Sciatic nerve (tissue), 2 donors: ENCODE measurements around the gene NUP214. TPM values are rescaled to one million over a fixed set of nuclear protein-coding genes. Genes with fewer than 3 reads are reported as not detected.

Experiments used
- ATAC-seq: fragments of 200-7000 bp; cut with Tn5 transposase; one replicate; pipeline ENCODE4 v1.9.1; 2020; ENCODE audit warnings: mild to moderate bottlenecking, moderate library complexity
- DNase-seq: peaks from one replicate; pipeline ENCODE4 v3.0.0-alpha.2; 2020; ENCODE audit warnings: low spot score
- intact Hi-C: fragments of 100-400 bp; cut with DNase I; formaldehyde crosslinking; loops from one replicate; pipeline ENCODE4 v1.14.2; 2022
- total RNA-seq: library from RNA; stranded (reverse); fragmentation: NEBNext Ultra II Directional; extraction: Animal tissue kit (Norgen Biotek cat#: 25700); gene quantifications from one replicate; pipeline ENCODE4 v1.2.1, GENCODE V29; 2021
- donor health status: DM: no; HTN: no; CAD: no.
- donor health status: DM: no; HTN: no; CAD: no.

NUP214 gene
- 73.7 TPM for total RNA-seq

GRCh38 chr9:131125288-131126058, at the start of gene NUP214:
NUP214 (plus strand) TSS chr9:131125586; CDS start chr9:131125705, 119 bp downstream.
- DNase-seq (peak; percentile 100), ATAC-seq (peak; percentile 100)
- intact Hi-C loops: no loop called here

- no peak for ATAC-seq
- intact Hi-C loops: no loop called here
- no peak for DNase-seq
These were observed 48.8 kb upstream of the NUP214 start for GRCh38 chr9:131076347-131077195.

DNA sequence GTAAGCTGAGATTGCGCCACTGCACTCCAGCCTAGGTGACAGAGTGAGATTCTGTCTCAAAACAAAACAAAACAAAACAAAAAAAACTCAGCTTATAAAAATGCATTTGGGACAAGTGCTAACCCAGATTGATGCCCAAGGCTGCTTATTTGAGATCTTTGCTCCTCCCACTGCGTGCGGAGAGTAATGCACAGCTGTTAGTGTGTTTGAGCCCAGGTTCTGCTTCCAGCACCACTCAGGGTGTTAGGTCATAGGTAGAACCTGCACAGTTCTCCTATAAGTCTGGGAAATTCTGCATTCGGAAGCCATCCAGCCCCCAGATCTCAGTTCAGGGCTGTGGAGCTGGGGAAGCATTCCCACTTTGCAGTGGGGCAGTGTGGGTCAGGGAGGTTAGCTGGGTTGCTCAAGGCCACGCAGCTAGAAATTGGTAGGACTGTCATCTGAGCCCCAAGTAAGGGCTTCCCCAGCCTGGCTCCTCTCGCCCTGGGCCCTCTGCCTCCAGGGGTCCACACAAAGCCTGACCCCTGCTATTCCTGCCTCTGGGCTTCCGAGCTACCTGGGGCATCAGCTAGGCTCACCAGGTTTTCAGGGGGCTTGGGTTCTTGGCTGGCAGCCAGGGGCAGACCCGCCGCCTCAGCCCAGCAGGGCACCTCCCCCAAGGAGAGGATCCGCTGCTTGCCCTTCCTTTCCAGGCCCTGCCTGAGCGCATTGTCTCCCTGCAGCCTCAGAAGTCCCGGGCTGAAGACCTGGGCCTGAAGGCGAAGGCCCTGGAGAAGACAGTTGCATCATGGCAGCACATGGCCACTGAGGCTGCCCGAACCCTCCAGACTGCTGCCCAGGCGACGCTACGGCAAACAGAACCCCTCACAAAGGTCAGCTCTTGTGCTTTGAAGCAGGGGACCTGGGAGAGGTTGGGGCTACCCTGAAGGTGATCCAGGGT, 46.7 kb upstream of the NUP214 start:
- intact Hi-C loops: no loop called here
- DNase-seq (no peak), ATAC-seq (no peak)

- DNase-seq (no peak), ATAC-seq (no peak)
- intact Hi-C loops: no loop called here
These were observed 44.8 kb upstream of the NUP214 start for GRCh38 chr9:131080589-131080988.

GRCh38 chr9:131081868-131082267, 43.5 kb upstream of the NUP214 start:
- DNase-seq: no peak
- ATAC-seq: no peak
- intact Hi-C loops: no loop called here

GRCh38 chr9:131082774-131083512, 42.4 kb upstream of the NUP214 start:
- ATAC-seq: no peak
- intact Hi-C loops: no loop called here

GRCh38 chr9:131084661-131085369, 40.6 kb upstream of the NUP214 start:
- no peak for ATAC-seq
- intact Hi-C loops: no loop called here

More at GRCh38 chr9:131082774-131083512, 42.4 kb upstream of the NUP214 start:
- DNase-seq: no peak

DNA sequence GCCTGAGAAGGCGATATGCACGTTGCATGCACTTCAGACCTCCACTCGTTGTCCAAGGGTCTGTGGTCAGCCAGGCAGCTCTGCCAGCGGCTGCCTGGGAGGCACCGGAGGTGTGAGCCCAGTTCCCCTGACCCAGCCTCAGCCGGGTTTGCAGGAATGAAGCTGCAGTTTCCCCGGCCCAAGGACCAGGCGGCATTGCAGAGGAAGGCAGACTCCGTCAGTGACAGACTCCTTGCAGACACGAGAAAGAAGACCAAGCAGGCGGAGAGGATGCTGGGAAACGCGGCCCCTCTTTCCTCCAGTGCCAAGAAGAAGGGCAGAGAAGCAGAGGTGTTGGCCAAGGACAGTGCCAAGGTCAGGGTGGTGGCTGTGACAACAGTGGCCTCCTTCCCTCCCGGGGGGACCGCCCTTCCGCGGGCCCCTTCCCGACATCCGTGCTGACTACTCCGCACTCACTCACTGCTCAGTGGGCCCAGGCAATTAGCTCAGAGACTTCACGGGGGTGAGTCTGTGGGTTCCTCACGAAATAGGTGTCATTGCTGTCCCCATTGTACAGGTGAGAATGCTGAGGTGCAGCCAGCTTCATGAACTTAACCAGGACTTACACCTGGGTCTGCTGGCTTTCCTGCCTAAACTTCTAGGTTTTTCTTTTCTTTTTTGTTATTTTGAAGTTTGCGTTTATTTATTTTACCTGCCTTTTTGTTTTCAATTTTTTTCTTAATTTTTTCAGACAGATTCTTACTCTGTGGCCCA, 39.8 kb upstream of the NUP214 start:
- ATAC-seq (no peak), DNase-seq (no peak)
- intact Hi-C loops: no loop called here

More at GRCh38 chr9:131084661-131085369, 40.6 kb upstream of the NUP214 start:
- DNase-seq: no peak

DNA sequence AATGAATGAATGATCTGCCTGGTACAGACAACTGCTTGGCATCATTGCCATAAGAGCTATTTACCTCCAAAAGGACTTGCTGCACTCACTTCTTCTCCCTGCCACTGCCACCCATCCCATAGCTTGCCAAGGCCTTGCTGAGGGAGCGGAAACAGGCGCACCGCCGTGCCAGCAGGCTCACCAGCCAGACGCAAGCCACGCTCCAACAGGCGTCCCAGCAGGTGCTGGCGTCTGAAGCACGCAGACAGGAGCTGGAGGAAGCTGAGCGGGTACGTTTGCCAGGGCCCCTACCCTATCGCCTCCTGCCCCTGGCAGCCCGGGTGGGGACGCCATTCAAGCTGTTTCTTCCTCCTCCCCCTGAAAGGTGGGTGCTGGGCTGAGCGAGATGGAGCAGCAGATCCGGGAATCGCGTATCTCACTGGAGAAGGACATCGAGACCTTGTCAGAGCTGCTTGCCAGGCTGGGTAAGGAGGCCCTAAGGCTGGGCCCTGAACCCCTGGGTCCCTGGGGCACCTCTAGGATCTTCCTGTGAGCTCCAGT, 38.0 kb upstream of the NUP214 start:
- ATAC-seq (no peak), DNase-seq (no peak)
- intact Hi-C loops: no loop called here

- ATAC-seq (no peak), DNase-seq (no peak)
- intact Hi-C loops: no loop called here
These were observed 35.2 kb upstream of the NUP214 start for GRCh38 chr9:131090025-131090787.

DNA sequence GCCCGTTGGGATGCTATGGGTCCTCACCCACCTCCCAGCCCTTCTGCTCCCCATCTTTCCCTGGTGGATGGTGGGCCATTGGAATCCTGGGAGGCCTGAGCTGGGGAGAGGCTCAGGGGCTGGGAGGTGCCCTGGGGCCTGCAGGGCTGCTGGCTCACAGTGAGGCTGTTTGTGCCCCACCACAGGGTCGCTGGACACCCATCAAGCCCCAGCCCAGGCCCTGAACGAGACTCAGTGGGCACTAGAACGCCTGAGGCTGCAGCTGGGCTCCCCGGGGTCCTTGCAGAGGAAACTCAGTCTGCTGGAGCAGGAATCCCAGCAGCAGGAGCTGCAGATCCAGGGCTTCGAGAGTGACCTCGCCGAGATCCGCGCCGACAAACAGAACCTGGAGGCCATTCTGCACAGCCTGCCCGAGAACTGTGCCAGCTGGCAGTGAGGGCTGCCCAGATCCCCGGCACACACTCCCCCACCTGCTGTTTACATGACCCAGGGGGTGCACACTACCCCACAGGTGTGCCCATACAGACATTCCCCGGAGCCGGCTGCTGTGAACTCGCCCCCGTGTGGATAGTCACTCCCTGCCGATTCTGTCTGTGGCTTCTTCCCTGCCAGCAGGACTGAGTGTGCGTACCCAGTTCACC, 33.9 kb upstream of the NUP214 start:
- ATAC-seq (no peak), DNase-seq (no peak)
- intact Hi-C loops: no loop called here

DNA sequence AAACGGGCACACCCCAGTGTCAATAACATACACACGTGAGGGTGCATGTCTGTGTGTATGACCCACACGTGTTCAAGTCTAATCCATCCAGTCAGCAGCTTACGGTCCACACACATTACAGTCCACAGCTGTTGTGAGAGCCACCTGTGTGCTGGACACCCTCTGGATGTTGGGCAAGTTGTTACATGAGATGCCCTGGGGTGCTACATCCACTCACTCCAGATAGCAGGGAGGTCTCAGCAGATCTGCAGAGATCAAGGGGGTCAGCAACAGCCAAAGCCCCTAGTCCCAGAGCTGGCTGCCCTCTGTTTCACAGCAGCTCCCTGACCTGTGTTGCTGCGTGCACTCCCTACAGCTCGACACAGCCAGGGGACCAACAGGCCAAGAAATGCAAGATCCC, 33.4 kb upstream of the NUP214 start:
- DNase-seq (no peak), ATAC-seq (no peak)
- intact Hi-C loops: no loop called here

- intact Hi-C loops: no loop called here
- ATAC-seq (no peak), DNase-seq (no peak)
These were observed 32.6 kb upstream of the NUP214 start for GRCh38 chr9:131092548-131093440.

- intact Hi-C loops: no loop called here
- no peak for ATAC-seq
- DNase-seq: no peak
These were observed 31.4 kb upstream of the NUP214 start for GRCh38 chr9:131094015-131094414.

DNA sequence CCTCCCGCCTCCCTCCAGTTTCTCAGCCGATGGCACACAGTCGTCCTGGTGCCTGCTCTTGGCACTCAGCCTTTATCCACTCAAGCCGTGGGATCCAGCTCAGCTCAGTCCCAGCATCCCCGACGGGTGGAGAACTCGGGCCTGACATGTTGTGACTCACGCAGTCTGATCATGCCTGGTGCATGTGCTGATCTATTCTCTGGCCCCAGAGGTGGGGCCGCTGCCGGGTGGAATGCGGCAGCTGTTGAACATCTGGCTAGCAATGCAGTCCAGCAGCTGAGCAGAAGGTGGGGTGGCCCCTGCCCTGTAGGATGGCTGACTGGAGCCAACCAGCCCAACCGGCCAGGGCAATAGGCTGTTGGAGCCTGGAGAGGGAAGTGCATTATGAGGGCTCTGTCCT, 30.8 kb upstream of the NUP214 start:
- intact Hi-C loops: no loop called here
- DNase-seq (no peak), ATAC-seq (no peak)
